Testis (tissue), 2 donors: ENCODE results near the gene FBXL7.

Experiments used
- CTCF ChIP-seq, 3 experiments: fragments of 450-650 bp in 2 of 3; fragments of 200-600 bp in 1 of 3; sonication (generic) in 1 of 3; IDR thresholded peaks; one replicate each; pipeline ENCODE4 v1.5.1; 2016 to 2019; ENCODE audit warnings: antibody characterized with exemption in 3 of 3, mild to moderate bottlenecking in 2 of 3, moderate library complexity in 1 of 3
- POLR2A ChIP-seq: fragments of 450-650 bp; IDR thresholded peaks from one replicate; pipeline ENCODE4 v1.6.1; 2017; ENCODE audit warnings: antibody characterized with exemption, mild to moderate bottlenecking, moderate library complexity

GRCh38 chr5:15694696-15695214 lies 194.8 kb downstream of the FBXL7 start:
- TF ChIP-seq POLR2A (no peak), CTCF (IDR thresholded peaks at IDR 0.05) (no peak)
